Stimulated activated CD4-positive, alpha-beta T cell treated with anti-CD3 and anti-CD28 coated beads, Interleukin-2, amount 100 ng/mL, for 4 hours (primary cell): ENCODE measurements around the gene SCYGR6.

Source experiments
- DNase-seq: peaks from one replicate; pipeline ENCODE4 v3.0.0-alpha.2; 2020; ENCODE audit warnings: low read depth

The SCYGR6 gene

GRCh38 chr2:227713291-227713690, 11.3 kb downstream of the SCYGR6 start:
- DNase-seq, result no peak

- no peak for DNase-seq
These were observed 13.6 kb downstream of the SCYGR6 start for GRCh38 chr2:227710986-227711385.

DNA sequence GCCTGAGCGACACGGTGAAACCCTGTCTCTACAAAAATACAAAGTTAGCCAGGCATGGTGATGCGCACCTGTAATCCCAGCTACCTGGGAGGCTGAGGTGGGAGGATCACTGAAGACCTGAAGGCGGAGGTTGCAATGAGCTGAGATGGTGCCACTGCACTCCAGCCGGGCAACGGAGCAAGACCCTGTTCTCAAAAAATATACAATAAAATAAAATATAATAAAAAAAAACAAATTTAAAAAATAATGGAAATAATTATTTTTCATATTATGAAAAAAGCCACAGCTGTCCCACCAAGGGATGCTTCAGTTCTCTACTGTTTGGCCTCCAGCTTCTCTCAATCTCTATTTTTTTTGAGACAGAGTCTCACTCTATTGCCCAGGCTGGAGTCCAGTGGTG, 17.2 kb downstream of the SCYGR6 start:
- no peak for DNase-seq

GRCh38 chr2:227706859-227707258, 17.7 kb downstream of the SCYGR6 start:
- no peak for DNase-seq

DNA sequence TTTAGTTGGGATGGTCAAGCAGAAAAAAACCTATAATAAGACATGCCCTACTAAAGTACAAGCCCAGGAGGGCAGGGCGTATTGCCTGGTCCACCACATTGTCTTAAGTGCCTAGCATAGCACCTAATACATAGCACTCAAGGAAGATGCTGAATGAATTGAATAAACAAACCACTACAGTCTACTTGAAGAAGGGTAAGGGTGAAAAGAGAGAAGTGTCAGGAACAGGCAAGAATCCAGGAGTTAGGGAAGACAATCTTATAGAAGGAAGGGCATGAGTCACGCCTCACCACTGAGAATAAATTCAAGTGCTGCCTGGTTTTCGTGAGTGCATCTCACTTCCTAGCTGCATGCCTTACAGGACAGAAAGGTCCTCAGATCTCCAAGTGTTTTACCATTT, 20.6 kb downstream of the SCYGR6 start:
- DNase-seq, result no peak

DNA sequence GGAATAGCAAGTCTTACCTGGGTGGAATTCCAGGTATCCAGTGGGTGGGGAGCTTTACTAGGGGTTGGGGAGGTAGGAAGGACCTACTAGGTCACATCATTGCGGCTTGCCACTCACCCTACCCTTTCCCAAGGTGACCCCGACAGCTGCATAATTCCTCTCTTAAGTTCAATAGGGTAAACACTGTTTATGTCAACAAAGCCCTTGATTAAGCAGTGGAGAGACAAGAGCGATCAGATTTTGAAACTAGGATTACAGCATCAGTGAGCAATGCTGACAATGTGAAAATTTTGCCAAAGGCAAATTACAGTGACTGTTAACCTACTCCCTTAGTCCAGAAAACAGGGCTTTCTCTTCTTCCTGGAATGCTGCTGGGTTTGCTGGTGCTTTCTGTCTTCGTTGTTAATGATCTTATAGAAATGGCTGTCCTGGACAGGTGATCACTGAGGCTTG, 21.3 kb downstream of the SCYGR6 start:
- DNase-seq, result no peak

GRCh38 chr2:227701556-227701955, 23.0 kb downstream of the SCYGR6 start:
- DNase-seq, result no peak

GRCh38 chr2:227696990-227697679, 27.4 kb downstream of the SCYGR6 start:
- no peak for DNase-seq

DNA sequence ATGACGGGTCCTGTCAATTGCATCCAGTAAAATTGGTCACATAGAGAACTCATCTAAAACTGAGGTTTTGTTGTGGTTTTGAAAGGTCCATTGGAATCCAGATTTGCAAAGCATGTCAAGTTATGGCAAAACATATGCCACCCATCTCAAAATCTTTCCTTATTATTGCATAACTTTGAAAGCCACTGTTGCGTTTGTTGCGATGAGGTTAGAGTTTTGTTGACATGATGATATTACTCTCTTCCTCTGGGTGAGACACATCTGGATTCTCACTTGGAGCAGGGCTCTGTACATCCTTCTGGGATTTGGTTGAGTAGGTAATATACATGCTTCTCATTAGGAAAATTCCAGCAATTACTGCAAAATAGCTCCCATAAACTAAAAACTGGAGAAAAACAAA, 37.4 kb downstream of the SCYGR6 start:
- DNase-seq, result no peak

GRCh38 chr2:227684258-227684657, 40.3 kb downstream of the SCYGR6 start:
- DNase-seq, result no peak

GRCh38 chr2:227677928-227678327, 46.6 kb downstream of the SCYGR6 start:
- DNase-seq, result no peak

DNA sequence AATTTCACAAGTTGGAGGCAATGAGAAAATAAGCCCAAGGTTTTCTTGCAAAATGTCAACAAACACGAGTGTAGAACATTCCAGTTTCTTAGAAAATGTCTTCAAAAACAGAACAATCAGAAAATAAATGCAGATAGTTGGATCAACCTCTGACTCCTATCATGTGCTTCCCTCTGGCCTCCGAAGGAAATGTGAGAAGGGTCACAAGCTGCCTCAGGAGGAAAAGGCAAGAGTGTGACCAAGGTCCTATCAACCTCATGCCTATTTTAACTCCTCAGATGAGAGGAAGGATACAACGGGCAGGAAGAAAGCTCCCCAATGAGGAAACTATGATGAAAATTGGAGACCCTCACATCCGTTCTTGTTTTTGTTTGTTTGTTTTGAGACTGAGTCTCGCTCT, 50.1 kb downstream of the SCYGR6 start:
- no peak for DNase-seq
